ENCODE data around the gene JUNB. TPM values are rescaled to one million over a fixed set of nuclear protein-coding genes. Genes with fewer than 3 reads are reported as not detected.

The JUNB gene
- total and polyA plus RNA-seq, 2 of the 13 experiments (the other 11 are each of a cell fraction or from before 2014, with no cell fraction given), result 7.7 to 8.2 TPM

DNA sequence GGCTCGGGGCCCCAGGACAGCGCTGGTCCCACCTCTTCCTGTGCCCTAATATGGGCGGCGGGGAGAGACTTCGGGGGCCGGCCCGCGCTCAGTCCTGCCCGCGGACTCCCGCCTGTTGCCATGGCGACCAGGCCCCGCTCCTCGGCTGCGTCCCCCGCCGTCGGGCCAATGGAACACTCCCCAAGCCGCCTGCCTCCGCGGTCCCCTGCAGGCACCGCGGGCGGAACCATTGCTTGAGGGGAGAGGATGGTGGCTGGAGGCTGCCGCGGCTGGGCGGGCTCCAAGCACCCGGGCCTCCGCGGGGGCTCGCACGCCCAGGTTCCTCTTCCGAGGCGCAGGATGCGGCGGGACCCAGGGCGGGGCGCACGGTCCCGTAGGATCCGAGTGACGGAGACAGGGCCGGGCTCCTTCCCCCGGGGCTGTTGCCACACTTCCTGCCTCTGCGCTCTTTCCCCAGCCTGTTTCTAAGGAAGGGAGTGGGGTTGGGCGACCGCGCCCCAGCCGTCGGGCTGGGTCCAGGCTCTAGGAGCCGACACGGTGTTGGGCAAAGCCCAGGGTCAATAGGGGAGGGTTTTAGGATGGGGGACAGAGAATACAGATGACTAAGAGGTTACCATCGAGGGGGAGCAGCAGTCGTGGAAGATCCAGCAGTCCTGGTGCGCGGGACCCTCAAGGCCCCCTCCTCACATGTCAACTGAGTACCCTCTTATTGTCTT is 1.2 kb upstream of the JUNB start (continued):
- TF ChIP-seq, protein P1, sequence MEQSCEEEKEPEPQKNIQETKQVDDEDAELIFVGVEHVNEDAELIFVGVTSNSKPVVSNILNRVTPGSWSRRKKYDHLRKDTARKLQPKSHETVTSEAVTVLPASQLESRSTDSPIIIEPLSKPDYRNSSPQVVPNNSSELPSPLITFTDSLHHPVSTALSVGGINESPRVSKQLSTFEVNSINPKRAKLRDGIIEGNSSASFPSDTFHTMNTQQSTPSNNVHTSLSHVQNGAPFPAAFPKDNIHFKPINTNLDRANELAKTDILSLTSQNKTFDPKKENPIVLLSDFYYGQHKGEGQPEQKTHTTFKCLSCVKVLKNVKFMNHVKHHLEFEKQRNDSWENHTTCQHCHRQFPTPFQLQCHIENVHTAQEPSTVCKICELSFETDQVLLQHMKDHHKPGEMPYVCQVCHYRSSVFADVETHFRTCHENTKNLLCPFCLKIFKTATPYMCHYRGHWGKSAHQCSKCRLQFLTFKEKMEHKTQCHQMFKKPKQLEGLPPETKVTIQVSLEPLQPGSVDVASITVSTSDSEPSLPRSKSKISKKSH (CRISPR knock-in tag; IDR thresholded peaks at IDR 0.05; ENCODE audit: borderline replicate concordance), result 0 out of 2 replicates have a peak, but pooled peaks have one; percentile 42
- no peak for TF ChIP-seq TBL1XR1 (IDR thresholded peaks at IDR 0.05; ENCODE audit: borderline replicate concordance, low read length, partially characterized antibody)
- TF ChIP-seq HIVEP1 (CRISPR knock-in tag; IDR thresholded peaks at IDR 0.05), result peak; percentile 45; the same call in 1 of the 2 replicates
- TF ChIP-seq ZNF17 (CRISPR knock-in tag; IDR thresholded peaks at IDR 0.05), result no peak
- no peak for TF ChIP-seq RCOR2 (CRISPR knock-in tag; IDR thresholded peaks at IDR 0.05)
- TF ChIP-seq ATF7-NPFF (CRISPR knock-in tag; IDR thresholded peaks at IDR 0.05; ENCODE audit: low read depth), result peak; percentile 75
- no peak for TF ChIP-seq ZNF124 (CRISPR knock-in tag; IDR thresholded peaks at IDR 0.05)
- no peak for TF ChIP-seq REL (CRISPR knock-in tag; conservative IDR thresholded peaks at IDR 0.05)
- TF ChIP-seq ZNF256 (CRISPR knock-in tag; conservative IDR thresholded peaks at IDR 0.05), result no peak
- peak; percentile 55; the same call in 1 of the 2 replicates for TF ChIP-seq ZNF788 (CRISPR knock-in tag; IDR thresholded peaks at IDR 0.05; ENCODE audit: borderline replicate concordance)
- no peak for TF ChIP-seq NR2F2 (IDR thresholded peaks at IDR 0.05; ENCODE audit: borderline replicate concordance, low read depth)
- TF ChIP-seq TEAD2 (CRISPR knock-in tag; IDR thresholded peaks at IDR 0.05), result no peak
- TF ChIP-seq HMG20A (CRISPR knock-in tag; IDR thresholded peaks at IDR 0.05; ENCODE audit: borderline replicate concordance), result no peak
- TF ChIP-seq, protein P2, sequence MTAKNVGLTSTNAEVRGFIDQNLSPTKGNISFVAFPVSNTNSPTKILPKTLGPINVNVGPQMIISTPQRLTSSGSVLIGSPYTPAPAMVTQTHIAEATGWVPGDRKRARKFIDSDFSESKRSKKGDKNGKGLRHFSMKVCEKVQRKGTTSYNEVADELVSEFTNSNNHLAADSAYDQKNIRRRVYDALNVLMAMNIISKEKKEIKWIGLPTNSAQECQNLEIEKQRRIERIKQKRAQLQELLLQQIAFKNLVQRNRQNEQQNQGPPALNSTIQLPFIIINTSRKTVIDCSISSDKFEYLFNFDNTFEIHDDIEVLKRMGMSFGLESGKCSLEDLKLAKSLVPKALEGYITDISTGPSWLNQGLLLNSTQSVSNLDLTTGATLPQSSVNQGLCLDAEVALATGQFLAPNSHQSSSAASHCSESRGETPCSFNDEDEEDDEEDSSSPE (CRISPR knock-in tag; IDR thresholded peaks at IDR 0.05), result peak; percentile 63; the same call in 1 of the 2 replicates
- TF ChIP-seq, protein P3, sequence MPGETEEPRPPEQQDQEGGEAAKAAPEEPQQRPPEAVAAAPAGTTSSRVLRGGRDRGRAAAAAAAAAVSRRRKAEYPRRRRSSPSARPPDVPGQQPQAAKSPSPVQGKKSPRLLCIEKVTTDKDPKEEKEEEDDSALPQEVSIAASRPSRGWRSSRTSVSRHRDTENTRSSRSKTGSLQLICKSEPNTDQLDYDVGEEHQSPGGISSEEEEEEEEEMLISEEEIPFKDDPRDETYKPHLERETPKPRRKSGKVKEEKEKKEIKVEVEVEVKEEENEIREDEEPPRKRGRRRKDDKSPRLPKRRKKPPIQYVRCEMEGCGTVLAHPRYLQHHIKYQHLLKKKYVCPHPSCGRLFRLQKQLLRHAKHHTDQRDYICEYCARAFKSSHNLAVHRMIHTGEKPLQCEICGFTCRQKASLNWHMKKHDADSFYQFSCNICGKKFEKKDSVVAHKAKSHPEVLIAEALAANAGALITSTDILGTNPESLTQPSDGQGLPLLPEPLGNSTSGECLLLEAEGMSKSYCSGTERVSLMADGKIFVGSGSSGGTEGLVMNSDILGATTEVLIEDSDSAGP (CRISPR knock-in tag; IDR thresholded peaks at IDR 0.05; ENCODE audit: borderline replicate concordance), result peak; percentile 58; the same call in 1 of the 2 replicates
- TF ChIP-seq, protein P4, sequence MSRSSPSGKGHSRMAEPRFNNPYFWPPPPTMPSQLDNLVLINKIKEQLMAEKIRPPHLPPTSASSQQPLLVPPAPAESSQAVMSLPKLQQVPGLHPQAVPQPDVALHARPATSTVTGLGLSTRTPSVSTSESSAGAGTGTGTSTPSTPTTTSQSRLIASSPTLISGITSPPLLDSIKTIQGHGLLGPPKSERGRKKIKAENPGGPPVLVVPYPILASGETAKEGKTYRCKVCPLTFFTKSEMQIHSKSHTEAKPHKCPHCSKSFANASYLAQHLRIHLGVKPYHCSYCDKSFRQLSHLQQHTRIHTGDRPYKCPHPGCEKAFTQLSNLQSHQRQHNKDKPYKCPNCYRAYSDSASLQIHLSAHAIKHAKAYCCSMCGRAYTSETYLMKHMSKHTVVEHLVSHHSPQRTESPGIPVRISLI (CRISPR knock-in tag; IDR thresholded peaks at IDR 0.05; ENCODE audit: borderline replicate concordance), result no peak
- peak; percentile 27; the same call in 1 of the 2 replicates for TF ChIP-seq RARA (CRISPR knock-in tag; IDR thresholded peaks at IDR 0.05)
- no peak for TF ChIP-seq ZC3H4 (CRISPR knock-in tag; IDR thresholded peaks at IDR 0.05; ENCODE audit: borderline replicate concordance)
- no peak for TF ChIP-seq NR2F6 (IDR thresholded peaks at IDR 0.05)
- TF ChIP-seq NR2F6 (CRISPR knock-in tag; IDR thresholded peaks at IDR 0.05), result 0 out of 2 replicates have a peak, but pooled peaks have one; percentile 9
- TF ChIP-seq ZNF121 (CRISPR knock-in tag; IDR thresholded peaks at IDR 0.05), result no peak
- no peak for TF ChIP-seq RNF2 (conservative IDR thresholded peaks at IDR 0.05; ENCODE audit: low read depth)
- TF ChIP-seq, protein P5, sequence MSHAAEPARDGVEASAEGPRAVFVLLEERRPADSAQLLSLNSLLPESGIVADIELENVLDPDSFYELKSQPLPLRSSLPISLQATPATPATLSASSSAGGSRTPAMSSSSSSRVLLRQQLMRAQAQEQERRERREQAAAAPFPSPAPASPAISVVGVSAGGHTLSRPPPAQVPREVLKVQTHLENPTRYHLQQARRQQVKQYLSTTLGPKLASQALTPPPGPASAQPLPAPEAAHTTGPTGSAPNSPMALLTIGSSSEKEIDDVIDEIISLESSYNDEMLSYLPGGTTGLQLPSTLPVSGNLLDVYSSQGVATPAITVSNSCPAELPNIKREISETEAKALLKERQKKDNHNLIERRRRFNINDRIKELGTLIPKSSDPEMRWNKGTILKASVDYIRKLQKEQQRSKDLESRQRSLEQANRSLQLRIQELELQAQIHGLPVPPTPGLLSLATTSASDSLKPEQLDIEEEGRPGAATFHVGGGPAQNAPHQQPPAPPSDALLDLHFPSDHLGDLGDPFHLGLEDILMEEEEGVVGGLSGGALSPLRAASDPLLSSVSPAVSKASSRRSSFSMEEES (CRISPR knock-in tag; IDR thresholded peaks at IDR 0.05), result 0 out of 2 replicates have a peak, but pooled peaks have one; percentile 23
- TF ChIP-seq ZSCAN21 (CRISPR knock-in tag; IDR thresholded peaks at IDR 0.05; ENCODE audit: borderline replicate concordance), result no peak; the same call in 1 of the 2 replicates

Measured in HepG2 (cell line).